HG03097 (cell line): ENCODE measurements around the gene P2RX7.
"Not testable (repeated sequence)": the region's sequence is repeated elsewhere in the genome, so short reads cannot be mapped to it uniquely, and the experiment has no call there.

Source experiments
- ATAC-seq: cut with Tn5 transposase; IDR thresholded peaks from one replicate; pipeline ENCODE4 v1.9.1; 2021; ENCODE audit not compliant: unreplicated experiment, low FRiP score

P2RX7 gene

DNA sequence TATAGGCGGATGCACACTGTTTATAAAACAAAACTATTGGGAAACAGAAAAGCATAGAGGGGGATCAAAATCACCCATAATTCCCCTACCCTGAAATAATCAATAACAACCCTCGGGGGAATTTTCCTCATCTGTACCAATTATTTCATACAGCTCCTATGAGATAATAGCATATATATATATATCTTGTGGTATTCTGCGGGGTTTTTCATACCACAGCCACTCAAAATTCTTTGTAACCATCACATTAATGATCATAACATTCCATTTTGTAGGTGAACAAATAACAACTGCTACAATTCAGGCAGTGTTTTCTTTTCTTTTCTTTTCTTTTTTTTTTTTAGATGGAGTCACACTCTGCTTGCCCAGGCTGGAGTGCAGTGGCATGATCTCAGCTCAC, 35.3 kb downstream of the P2RX7 start:
- ATAC-seq: no peak

DNA sequence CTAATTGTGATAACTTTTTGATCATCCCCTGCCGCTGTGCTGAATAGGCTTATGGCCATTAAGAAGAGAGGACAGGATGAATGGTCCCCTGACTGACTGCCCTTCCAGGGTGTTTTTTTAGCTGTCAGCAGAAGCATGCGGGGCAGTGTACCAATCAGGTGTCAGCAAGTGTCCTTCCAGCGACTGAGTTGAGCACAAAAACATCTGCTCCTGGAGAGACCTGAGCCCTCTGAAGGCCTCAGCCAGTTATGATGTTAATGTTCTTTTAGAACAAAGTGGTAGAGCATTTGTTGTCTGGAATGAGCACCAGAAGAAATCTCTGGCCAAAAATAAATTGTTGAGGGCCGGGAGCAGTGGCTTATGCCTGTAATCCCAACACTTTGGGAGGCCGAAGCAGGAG, 37.5 kb downstream of the P2RX7 start:
- no peak for ATAC-seq

DNA sequence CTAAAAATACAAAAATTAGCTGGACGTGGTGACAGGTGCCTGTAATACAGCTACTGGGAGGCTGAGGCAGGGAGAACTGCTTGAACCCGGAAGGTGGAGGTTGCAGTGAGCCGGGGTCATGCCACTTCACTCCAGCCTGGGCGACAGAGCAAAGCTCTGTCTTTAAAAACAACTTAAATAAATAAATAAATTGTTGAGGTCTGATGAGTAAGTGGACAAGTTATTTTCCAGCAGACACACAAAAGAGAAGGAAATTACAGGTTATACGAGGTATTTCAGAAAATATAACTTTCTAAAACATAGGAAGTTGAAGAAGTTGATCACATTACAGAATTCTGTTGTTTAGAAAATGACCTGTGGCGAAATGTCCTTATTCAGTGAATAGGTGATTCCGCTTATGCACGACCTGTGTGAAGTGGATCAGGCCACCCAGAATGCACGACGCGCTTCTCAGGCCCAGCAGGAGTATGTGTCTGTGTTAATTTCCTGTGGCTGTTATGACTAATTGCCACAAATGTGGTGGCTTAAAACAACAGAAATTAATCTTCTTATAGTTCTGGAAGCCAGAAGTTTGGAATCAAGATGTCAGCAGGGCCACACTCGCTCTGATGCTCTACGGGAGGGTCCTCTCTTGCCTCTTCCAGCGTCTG, 38.1 kb downstream of the P2RX7 start:
- ATAC-seq: no peak

DNA sequence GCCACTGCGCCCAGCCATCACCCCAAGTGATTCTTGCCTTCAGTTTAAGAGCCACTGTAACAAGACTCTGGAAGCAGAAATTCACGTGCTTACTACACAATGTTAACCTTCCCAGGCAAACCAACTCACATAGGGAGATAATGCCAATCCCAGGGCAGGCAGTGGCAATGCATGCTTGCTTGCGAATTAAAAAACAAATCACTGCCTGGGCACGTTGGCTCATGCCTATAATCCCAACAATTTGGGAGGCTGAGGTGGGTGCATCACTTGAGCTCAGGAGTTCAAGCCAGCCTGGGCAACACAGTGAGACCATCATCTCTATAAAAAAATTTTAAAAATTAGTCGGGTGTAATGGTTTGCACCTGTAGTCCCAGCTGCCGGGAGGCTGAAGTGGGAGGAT, 39.5 kb downstream of the P2RX7 start:
- no peak for ATAC-seq

- no peak for ATAC-seq
Measured at GRCh38 chr12:121175383-121176119, 42.9 kb downstream of the P2RX7 start.

GRCh38 chr12:121176826-121177529, 44.3 kb downstream of the P2RX7 start:
- no peak for ATAC-seq

- ATAC-seq: no peak
Measured at GRCh38 chr12:121181181-121181580, 48.5 kb downstream of the P2RX7 start.

DNA sequence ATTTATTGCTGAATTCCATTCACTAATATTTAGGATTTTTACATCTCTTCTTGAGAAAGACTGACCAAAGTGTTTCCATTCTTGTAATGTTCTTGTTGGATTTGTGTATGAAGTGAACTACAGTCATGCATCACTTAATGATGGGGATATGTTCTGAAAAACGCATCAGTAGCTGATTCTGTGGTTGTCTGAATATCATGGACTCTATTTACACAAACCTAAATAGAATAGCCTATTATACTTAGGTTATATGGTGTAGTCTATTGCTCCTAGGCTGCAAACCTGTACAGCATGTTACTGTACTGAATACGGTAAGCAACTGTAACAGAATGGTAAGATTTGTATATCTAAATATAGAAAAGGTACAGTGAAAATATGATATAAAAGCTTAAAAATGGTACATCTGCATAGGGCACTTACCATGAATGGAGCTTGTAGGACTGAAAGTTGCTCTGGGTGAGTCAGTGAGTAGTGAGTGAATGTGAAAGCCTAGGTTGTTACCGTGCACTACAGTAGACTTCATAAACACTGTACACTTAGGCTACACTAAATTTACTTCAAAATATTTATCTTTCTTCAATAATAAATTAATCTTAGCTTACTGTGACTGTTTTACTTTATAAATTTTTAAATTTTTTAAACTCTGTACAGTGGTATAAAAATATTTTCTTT, 49.7 kb downstream of the P2RX7 start:
- no peak for ATAC-seq

- no peak for ATAC-seq
Measured at GRCh38 chr12:121184425-121184824, 51.7 kb downstream of the P2RX7 start.

GRCh38 chr12:121184984-121185889, 52.6 kb downstream of the P2RX7 start:
- no peak for ATAC-seq

- no peak for ATAC-seq
Measured at GRCh38 chr12:121186826-121187225, 54.1 kb downstream of the P2RX7 start.

- no peak for ATAC-seq
Measured at GRCh38 chr12:121187501-121187900, 54.8 kb downstream of the P2RX7 start.

GRCh38 chr12:121188227-121188626, 55.6 kb downstream of the P2RX7 start:
- ATAC-seq: no peak

- ATAC-seq: no peak
Measured at GRCh38 chr12:121189131-121189530, 56.5 kb downstream of the P2RX7 start.

DNA sequence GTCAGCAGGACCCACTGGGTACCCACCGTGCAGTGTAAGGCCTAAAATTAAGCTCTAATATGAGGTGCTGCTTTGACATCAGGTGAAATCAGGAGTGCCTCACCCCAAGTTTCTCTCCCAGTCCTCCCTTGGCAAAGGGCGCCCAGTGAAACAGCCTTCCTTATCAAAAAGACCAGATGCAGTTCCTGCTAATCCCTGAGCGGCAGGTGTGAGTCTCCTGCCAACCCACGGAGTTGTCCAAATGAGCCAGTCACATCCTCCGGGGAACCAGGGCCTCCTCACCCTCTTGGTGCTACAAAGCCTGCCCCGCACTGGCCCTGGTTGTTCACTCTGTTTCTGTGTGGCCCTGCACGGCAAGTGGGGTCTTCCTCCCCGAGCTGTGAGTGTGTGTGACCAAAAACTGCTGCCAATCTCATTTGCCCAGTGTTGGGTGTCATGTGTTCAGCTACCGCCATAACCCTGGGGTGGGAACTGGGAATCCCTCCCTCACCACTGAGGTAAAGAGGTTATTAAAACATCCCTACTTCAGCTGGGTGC, 57.0 kb downstream of the P2RX7 start:
- ATAC-seq: no peak

DNA sequence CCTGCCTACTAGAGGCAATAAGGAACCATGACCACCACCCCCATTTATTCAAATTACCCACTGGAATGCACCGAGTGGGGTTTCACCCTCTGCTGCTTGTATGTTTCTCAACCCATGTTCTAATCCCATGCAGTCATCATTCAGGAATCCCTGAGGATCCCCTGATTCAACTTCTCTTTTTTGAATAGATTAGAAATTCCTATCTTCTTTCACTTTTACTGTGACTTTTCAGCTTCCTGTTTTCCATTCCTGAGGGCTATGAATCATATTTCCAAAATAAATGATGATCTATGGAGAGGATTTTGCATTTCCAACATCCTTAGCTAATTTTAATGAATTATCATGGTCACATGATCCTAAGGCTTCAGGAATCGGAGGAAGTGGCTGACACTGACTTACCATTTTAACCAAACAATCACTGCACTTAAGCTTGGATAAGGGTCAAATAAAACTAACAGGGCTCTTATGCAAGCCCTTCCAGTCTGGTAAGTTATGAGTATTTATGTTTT, 57.9 kb downstream of the P2RX7 start:
- ATAC-seq: no peak

GRCh38 chr12:121191151-121191550, 58.5 kb downstream of the P2RX7 start:
- ATAC-seq: no peak

DNA sequence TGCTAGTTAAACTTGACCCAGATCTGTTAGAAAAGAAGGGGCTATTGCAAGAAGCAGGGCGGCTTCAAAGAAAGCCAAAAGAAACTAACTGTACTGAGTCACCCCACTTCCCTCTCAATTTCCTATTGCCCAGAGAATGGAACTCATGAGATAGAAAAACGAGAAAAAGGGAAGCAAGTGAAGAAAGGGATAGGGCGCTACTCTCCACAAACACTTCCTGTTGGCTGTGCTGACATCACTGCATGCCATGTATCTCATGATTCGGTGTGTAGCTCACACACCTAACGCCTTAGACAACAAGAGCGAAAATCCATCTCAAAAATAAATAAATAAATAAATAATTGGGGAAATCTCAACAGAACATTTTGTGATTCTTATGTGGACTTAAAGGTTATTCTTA, 64.2 kb downstream of the P2RX7 start:
- ATAC-seq: no peak

DNA sequence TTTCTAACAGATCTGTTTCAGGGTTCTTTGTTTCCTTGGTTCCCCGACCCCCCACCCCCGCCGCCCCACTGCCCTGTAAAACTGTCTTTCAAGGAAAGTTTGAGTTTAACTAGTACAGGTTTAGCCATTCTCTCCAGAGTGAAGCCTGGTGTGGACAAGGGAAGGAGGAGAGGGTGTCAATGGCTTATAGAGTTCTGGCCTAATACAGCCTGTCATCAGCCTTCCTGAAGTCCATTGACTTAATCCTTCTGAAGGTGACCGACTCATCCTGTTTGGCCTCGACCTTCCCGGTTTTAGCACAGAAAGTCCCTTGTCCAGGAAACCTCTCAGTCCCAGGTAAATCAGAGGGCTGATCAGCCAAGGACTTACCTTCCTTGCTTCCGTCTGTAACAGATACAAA, 66.3 kb downstream of the P2RX7 start:
- ATAC-seq: no peak

DNA sequence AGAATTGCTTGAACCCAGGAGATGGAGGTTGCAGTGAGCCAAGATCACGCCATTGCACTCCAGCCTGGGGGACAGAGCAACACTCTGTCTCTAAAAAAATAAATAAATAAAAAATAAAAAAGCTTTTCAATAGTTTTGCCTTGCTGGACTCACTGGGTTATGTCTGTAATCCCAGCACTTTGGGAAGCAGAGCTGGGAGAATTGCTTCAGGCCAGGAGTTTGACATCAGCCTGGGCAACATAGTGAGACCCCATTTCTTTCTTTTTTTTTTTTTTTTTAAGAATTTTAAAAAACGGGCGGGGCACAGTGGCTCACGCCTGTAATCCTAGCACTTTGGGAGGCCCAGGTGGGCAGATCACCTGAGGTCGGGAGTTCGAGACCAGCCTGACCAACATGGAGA, 68.5 kb downstream of the P2RX7 start:
- ATAC-seq: not testable (repeated sequence)
